ENCODE results near the gene UNC13A.

The UNC13A gene

DNA sequence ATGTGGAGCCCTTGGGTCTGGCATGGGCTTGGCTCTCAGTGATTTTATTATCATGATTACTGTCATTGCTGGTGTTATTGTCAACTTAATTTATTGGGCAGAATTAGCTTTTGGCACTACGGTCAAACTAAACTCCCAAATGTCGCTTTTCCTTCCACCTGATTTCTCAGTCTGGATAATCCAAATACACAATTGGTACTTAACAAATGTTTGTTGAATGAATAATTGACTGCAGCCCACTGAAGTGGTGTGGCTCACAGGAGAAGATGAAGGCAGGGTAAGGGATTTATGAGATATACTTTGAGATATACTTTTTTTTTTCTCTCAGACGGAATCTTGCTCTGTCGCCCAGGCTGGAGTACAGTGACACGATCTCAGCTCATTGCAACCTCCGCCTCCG lies 131.2 kb downstream of the UNC13A start:
- no peak for ATAC-seq
- no peak for TF ChIP-seq ZFP3 (CRISPR knock-in tag; IDR thresholded peaks at IDR 0.05)
- TF ChIP-seq ZC3H10 (CRISPR knock-in tag; IDR thresholded peaks at IDR 0.05) = no peak
- TF ChIP-seq ESRRG (CRISPR knock-in tag; IDR thresholded peaks at IDR 0.05) = no peak

DNA sequence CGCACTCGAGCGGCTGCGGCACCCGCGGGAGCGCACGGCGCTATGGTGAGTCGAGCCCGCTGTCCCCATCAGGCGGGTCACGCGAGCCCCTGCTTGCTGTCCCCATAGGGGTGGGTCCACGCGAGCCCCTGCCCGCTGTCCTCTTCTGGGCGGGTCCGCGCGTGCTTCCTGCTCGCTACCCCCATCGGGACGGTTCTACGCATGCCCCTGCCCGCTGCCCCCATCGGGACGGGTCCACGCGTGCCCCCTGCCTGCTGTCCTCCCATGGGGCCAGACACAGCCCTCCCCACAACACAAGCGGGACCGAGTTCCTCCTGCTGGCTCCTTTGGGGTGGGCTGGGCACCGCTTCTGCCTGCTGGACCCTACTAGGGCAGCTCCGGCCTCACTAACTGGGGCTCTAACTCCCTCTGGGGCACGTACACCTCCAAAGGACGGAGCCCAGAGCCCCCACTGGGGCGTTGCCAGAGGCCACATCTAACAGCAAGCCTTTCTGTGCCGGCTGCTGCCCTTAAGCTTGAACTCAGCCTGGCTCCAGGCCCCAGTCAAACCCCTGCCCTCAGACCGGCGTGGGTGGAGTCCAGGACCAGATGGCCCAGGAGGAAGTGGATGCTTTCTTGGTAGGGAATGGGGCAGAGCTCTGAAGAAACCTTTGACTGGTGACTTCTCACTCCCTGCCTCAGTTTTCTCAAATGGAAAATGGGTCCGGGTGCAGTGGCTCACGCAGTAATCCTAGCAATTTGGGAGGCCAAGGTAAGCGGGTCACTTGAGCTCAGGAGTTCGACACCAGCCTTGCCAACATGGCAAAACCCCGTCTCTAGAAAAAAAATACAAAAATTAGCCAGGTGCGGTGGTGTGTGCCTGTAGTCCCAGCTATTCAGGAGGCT lies 132.0 kb downstream of the UNC13A start:
- TF ChIP-seq, protein P1, sequence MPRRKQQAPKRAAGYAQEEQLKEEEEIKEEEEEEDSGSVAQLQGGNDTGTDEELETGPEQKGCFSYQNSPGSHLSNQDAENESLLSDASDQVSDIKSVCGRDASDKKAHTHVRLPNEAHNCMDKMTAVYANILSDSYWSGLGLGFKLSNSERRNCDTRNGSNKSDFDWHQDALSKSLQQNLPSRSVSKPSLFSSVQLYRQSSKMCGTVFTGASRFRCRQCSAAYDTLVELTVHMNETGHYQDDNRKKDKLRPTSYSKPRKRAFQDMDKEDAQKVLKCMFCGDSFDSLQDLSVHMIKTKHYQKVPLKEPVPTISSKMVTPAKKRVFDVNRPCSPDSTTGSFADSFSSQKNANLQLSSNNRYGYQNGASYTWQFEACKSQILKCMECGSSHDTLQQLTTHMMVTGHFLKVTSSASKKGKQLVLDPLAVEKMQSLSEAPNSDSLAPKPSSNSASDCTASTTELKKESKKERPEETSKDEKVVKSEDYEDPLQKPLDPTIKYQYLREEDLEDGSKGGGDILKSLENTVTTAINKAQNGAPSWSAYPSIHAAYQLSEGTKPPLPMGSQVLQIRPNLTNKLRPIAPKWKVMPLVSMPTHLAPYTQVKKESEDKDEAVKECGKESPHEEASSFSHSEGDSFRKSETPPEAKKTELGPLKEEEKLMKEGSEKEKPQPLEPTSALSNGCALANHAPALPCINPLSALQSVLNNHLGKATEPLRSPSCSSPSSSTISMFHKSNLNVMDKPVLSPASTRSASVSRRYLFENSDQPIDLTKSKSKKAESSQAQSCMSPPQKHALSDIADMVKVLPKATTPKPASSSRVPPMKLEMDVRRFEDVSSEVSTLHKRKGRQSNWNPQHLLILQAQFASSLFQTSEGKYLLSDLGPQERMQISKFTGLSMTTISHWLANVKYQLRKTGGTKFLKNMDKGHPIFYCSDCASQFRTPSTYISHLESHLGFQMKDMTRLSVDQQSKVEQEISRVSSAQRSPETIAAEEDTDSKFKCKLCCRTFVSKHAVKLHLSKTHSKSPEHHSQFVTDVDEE (CRISPR knock-in tag; IDR thresholded peaks at IDR 0.05) = no peak
- no peak for TF ChIP-seq ZFP30 (CRISPR knock-in tag; IDR thresholded peaks at IDR 0.05)
- TF ChIP-seq ZNF8 (CRISPR knock-in tag; IDR thresholded peaks at IDR 0.05) = no peak
- TF ChIP-seq CSDC2 (CRISPR knock-in tag; IDR thresholded peaks at IDR 0.05) = no peak
- no peak for TF ChIP-seq BACH2 (CRISPR knock-in tag; IDR thresholded peaks at IDR 0.05; ENCODE audit: borderline replicate concordance)
- no peak for TF ChIP-seq TOX (CRISPR knock-in tag; IDR thresholded peaks at IDR 0.05; ENCODE audit: borderline replicate concordance)
- no peak for TF ChIP-seq OSR1 (CRISPR knock-in tag; IDR thresholded peaks at IDR 0.05)
- TF ChIP-seq, protein P2, sequence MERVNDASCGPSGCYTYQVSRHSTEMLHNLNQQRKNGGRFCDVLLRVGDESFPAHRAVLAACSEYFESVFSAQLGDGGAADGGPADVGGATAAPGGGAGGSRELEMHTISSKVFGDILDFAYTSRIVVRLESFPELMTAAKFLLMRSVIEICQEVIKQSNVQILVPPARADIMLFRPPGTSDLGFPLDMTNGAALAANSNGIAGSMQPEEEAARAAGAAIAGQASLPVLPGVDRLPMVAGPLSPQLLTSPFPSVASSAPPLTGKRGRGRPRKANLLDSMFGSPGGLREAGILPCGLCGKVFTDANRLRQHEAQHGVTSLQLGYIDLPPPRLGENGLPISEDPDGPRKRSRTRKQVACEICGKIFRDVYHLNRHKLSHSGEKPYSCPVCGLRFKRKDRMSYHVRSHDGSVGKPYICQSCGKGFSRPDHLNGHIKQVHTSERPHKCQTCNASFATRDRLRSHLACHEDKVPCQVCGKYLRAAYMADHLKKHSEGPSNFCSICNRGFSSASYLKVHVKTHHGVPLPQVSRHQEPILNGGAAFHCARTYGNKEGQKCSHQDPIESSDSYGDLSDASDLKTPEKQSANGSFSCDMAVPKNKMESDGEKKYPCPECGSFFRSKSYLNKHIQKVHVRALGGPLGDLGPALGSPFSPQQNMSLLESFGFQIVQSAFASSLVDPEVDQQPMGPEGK (CRISPR knock-in tag; IDR thresholded peaks at IDR 0.05; ENCODE audit: borderline replicate concordance) = no peak
- TF ChIP-seq GLIS3 (CRISPR knock-in tag; IDR thresholded peaks at IDR 0.05) = no peak
- TF ChIP-seq ZNF565 (CRISPR knock-in tag; conservative IDR thresholded peaks at IDR 0.05; ENCODE audit: low read depth) = no peak
- peak; percentile 80 for ATAC-seq

DNA sequence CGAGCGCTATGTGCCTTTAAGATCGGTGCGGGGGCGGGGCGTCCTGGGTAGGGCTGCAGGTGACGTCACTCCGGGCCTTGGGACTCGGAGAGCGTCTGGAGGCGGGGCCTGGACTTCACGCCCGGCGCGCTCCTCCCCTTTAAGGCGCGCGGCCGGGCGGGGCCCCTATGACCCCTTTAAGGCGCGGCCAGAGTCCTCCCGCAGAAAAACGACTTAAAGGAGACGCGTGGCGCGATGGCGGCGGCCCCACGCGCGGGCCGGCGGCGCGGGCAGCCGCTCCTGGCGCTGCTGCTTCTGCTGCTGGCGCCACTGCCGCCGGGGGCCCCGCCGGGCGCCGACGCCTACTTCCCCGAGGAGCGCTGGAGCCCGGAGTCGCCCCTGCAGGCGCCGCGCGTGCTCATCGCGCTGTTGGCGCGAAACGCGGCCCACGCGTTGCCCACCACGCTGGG lies 132.7 kb downstream of the UNC13A start, which contains the start of gene COLGALT1:
TSS of gene COLGALT1 (plus strand) at position 170 of the 449 bp plus-strand sequence. CDS start at position 235, 65 bp downstream.
- peak; percentile 91 for ATAC-seq
- TF ChIP-seq PPARA (CRISPR knock-in tag; IDR thresholded peaks at IDR 0.05; ENCODE audit: borderline replicate concordance) = no peak
- TF ChIP-seq TCF4 (CRISPR knock-in tag; IDR thresholded peaks at IDR 0.05; ENCODE audit: borderline replicate concordance) = no peak
- 0 out of 2 replicates have a peak, but pooled peaks have one; percentile 16 for TF ChIP-seq ZNF565 (CRISPR knock-in tag; conservative IDR thresholded peaks at IDR 0.05; ENCODE audit: low read depth)

DNA sequence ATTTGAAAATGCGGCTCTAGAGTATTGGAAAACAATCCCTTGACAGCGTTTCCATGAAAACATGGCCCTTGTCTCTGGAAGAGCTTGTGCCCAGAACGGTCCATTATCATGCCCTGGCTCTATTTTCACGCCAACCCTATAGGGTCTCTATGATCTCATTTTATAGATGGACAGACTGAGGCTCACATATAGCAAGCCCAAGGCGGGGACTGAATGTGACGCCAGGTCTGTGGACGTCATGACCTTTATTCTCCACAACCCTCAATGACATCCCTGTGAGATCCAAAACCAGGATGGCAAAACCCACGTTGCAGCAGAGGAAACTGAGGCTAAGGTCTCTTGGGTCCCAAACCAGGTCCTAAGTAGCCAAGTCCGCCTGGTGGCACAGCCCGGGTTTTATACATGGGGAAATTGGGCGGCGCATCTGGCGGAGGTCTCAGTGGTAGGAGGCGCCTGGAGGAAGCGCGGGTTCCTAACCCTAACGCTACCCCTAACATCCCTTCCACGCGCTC lies 133.1 kb downstream of the UNC13A start:
- TF ChIP-seq ZFP30 (CRISPR knock-in tag; IDR thresholded peaks at IDR 0.05) = no peak
- TF ChIP-seq OSR1 (CRISPR knock-in tag; IDR thresholded peaks at IDR 0.05) = no peak
- no peak for TF ChIP-seq ISL1 (CRISPR knock-in tag; IDR thresholded peaks at IDR 0.05)
- TF ChIP-seq, protein P3, sequence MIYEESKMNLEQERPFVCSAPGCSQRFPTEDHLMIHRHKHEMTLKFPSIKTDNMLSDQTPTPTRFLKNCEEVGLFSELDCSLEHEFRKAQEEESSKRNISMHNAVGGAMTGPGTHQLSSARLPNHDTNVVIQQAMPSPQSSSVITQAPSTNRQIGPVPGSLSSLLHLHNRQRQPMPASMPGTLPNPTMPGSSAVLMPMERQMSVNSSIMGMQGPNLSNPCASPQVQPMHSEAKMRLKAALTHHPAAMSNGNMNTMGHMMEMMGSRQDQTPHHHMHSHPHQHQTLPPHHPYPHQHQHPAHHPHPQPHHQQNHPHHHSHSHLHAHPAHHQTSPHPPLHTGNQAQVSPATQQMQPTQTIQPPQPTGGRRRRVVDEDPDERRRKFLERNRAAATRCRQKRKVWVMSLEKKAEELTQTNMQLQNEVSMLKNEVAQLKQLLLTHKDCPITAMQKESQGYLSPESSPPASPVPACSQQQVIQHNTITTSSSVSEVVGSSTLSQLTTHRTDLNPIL (CRISPR knock-in tag; IDR thresholded peaks at IDR 0.05; ENCODE audit: low read depth) = no peak
- TF ChIP-seq RARB (CRISPR knock-in tag; IDR thresholded peaks at IDR 0.05) = no peak
- TF ChIP-seq, protein P1 (CRISPR knock-in tag; IDR thresholded peaks at IDR 0.05) = no peak
- no peak for TF ChIP-seq ARNTL (CRISPR knock-in tag; IDR thresholded peaks at IDR 0.05; ENCODE audit: borderline replicate concordance, low read depth)
- TF ChIP-seq, protein P4, sequence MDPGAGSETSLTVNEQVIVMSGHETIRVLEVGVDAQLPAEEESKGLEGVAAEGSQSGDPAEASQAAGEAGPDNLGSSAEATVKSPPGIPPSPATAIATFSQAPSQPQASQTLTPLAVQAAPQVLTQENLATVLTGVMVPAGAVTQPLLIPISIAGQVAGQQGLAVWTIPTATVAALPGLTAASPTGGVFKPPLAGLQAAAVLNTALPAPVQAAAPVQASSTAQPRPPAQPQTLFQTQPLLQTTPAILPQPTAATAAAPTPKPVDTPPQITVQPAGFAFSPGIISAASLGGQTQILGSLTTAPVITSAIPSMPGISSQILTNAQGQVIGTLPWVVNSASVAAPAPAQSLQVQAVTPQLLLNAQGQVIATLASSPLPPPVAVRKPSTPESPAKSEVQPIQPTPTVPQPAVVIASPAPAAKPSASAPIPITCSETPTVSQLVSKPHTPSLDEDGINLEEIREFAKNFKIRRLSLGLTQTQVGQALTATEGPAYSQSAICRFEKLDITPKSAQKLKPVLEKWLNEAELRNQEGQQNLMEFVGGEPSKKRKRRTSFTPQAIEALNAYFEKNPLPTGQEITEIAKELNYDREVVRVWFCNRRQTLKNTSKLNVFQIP (CRISPR knock-in tag; IDR thresholded peaks at IDR 0.05; ENCODE audit: borderline replicate concordance, low read depth) = no peak
- no peak for TF ChIP-seq PPARA (CRISPR knock-in tag; IDR thresholded peaks at IDR 0.05; ENCODE audit: borderline replicate concordance)
- no peak for TF ChIP-seq CSDC2 (CRISPR knock-in tag; IDR thresholded peaks at IDR 0.05)
- TF ChIP-seq ESRRG (CRISPR knock-in tag; IDR thresholded peaks at IDR 0.05) = no peak
- no peak for TF ChIP-seq ZNF565 (CRISPR knock-in tag; conservative IDR thresholded peaks at IDR 0.05; ENCODE audit: low read depth)
- TF ChIP-seq SNAI2 (CRISPR knock-in tag; IDR thresholded peaks at IDR 0.05) = no peak
- TF ChIP-seq, protein P5, sequence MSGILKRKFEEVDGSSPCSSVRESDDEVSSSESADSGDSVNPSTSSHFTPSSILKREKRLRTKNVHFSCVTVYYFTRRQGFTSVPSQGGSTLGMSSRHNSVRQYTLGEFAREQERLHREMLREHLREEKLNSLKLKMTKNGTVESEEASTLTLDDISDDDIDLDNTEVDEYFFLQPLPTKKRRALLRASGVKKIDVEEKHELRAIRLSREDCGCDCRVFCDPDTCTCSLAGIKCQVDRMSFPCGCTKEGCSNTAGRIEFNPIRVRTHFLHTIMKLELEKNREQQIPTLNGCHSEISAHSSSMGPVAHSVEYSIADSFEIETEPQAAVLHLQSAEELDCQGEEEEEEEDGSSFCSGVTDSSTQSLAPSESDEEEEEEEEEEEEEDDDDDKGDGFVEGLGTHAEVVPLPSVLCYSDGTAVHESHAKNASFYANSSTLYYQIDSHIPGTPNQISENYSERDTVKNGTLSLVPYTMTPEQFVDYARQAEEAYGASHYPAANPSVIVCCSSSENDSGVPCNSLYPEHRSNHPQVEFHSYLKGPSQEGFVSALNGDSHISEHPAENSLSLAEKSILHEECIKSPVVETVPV (CRISPR knock-in tag; IDR thresholded peaks at IDR 0.05) = no peak
- no peak for TF ChIP-seq ZNF70 (CRISPR knock-in tag; IDR thresholded peaks at IDR 0.05)
- ATAC-seq = no peak
